Mucosa of stomach (tissue), 1 donor: ENCODE data around the gene ASAP2.
A peak's percentile ranks its signal among the peaks of the same experiment; 100 is the strongest.

Experiments
- H3K27me3 ChIP-seq: one replicate; pipeline ENCODE4 v1.7.0; 2013; ENCODE audit warnings: mild to moderate bottlenecking, low read length; ENCODE audit not compliant: control insufficient read depth, insufficient read depth
- H3K36me3 ChIP-seq: one replicate; pipeline ENCODE4 v1.7.0; 2013; ENCODE audit warnings: low read length; ENCODE audit not compliant: control insufficient read depth, insufficient read depth
- H3K4me1 ChIP-seq: one replicate; pipeline ENCODE4 v1.7.0; 2013; ENCODE audit warnings: mild to moderate bottlenecking, low read length; ENCODE audit not compliant: control insufficient read depth, insufficient read depth
- H3K4me3 ChIP-seq: one replicate; pipeline ENCODE4 v1.7.0; 2013; ENCODE audit warnings: low read length
- H3K9ac ChIP-seq: one replicate; pipeline ENCODE4 v1.7.0; 2013; ENCODE audit warnings: mild to moderate bottlenecking, low read length, moderate library complexity
- H3K9me3 ChIP-seq: one replicate; pipeline ENCODE4 v1.7.0; 2013; ENCODE audit warnings: mild to moderate bottlenecking, low read length, moderate library complexity; ENCODE audit not compliant: control insufficient read depth
- donor health status: Pancreatic carcinoma.

Gene ASAP2

DNA sequence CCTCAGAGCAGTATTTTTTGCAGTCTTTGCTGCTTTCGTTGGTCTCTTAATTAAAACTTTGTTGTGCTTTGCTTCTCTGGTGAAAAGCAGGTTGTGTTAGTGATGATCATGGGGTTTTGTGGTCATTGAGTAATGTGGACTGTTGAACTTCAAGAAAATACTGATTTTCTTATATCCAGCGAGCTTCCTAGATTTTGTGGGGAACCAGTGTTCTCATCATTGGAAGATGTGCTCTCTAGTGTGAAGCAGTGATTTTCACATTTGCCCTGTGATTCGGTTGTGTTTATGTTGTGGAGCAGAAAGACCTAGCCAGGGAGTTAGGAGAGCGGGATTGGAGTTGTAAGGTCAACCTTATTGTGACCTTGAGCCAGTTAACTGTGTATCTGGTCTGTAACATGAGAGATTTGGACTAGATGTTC lies 12.4 kb downstream of the ASAP2 start:
- Histone ChIP-seq H3K4me3 (no peak overlapping the region), H3K27me3 (no peaks in the 10 kb centered on the region), H3K9me3 (no peaks in the 10 kb centered on the region), H3K36me3 (peaks cover 6% of the 10 kb centered on the region), H3K9ac (no peak overlapping the region), H3K4me1 (peaks cover 38% of the 10 kb centered on the region)

DNA sequence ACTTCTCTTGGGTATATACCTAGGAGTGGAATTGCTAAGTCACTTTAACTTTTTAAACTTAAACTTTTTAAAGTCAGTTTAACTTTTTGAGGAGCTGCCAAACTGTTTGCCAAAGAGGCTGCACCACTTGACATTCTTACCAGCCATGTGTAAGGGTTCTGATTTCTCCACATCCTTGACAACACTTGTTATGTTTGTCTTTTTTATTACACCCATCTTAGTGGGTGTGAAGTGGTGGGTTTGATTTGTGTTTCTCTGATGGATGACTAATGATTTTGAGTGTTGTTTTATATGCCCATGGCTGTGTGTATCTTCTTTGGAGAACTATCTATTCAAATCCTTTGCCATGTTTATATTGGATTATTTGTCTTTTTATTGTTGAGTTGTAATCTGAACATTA lies 13.6 kb downstream of the ASAP2 start:
- no peak overlapping the region for H3K4me3 ChIP-seq
- H3K36me3 ChIP-seq = peaks cover 6% of the 10 kb centered on the region
- no peak overlapping the region for H3K9ac ChIP-seq
- no peaks in the 10 kb centered on the region for H3K9me3 ChIP-seq
- H3K27me3 ChIP-seq = no peaks in the 10 kb centered on the region
- peaks cover 31% of the 10 kb centered on the region for H3K4me1 ChIP-seq

DNA sequence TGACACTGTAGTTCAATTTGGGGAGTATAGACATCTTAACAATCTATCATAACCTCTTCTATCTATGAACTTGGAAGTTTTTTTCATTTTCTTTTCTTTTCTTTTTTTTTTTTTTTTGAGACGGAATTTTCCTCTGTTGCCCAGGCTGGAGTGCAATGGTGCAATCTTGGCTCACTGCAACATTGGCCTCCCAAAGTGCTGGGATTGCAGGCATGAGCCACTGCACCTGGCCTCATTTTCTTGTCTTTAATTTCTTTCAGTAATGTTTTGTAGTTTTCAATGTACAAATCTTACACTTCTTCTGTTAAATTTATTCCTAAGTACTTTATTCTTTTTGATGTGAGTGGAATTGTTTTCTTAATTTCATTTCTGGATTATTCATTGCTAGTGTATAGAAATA lies 14.6 kb downstream of the ASAP2 start:
- no peak overlapping the region for H3K4me3 ChIP-seq
- peaks cover 33% of the 10 kb centered on the region for H3K4me1 ChIP-seq
- no peaks in the 10 kb centered on the region for H3K27me3 ChIP-seq
- H3K9ac ChIP-seq = no peak overlapping the region
- no peaks in the 10 kb centered on the region for H3K9me3 ChIP-seq
- peaks cover 6% of the 10 kb centered on the region for H3K36me3 ChIP-seq

DNA sequence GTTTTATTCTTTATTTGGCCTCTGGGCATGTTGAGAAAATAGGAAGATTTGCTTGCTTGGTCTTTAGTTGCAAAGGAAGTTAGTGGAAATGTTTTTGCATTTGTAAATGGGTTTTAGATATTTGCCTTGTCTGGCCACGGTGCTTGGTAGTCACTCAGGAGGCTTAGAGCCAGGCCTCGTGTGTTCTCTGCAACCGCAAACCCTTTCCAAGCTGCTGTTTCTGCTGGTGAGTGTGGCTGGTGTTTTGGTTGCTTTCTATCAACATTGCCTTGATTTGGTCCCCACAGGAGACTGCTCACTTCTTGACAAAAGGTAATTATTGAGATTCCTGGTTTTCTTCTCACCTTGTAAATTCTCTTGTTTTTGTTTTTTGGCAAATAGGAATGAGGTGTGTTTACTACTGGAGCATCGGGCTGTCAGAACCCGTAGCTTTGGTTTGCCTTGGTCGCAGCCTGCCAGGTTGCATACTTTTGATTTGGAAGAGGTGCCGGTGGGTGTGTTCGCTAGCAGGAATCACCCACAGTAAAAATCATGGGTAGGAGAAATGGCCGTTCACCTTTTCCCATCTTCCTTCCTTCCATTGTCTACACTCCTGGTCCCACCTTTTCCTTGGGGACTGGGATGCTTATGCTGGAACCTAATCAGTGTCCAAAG lies 15.8 kb downstream of the ASAP2 start:
- Histone ChIP-seq H3K9ac (no peak overlapping the region), H3K9me3 (no peaks in the 10 kb centered on the region), H3K27me3 (no peaks in the 10 kb centered on the region), H3K4me3 (no peak overlapping the region), H3K36me3 (peaks cover 6% of the 10 kb centered on the region), H3K4me1 (peaks cover 34% of the 10 kb centered on the region)

DNA sequence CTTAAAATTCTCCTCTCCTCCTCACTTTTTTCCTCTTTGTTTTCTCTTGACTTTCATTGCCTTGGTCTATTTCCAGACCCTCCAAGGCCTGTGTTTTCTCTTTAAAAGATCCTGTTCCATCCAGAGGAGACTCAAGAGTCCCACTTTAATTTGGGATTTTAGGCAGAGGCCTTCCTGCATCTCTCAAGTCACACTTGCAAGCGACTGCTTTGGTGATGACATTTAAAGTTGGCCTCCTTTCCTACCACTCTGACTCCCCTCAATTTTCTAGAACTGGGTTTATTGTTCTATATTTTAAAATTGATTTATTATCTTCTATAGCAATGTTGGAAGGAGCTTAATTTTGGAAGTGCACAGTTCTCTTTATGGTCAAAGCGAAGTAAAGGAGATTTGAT lies 16.3 kb downstream of the ASAP2 start:
- Histone ChIP-seq H3K4me1 (peaks cover 34% of the 10 kb centered on the region), H3K9me3 (no peaks in the 10 kb centered on the region), H3K36me3 (peaks cover 5% of the 10 kb centered on the region), H3K9ac (no peak overlapping the region), H3K4me3 (no peak overlapping the region), H3K27me3 (no peaks in the 10 kb centered on the region)

DNA sequence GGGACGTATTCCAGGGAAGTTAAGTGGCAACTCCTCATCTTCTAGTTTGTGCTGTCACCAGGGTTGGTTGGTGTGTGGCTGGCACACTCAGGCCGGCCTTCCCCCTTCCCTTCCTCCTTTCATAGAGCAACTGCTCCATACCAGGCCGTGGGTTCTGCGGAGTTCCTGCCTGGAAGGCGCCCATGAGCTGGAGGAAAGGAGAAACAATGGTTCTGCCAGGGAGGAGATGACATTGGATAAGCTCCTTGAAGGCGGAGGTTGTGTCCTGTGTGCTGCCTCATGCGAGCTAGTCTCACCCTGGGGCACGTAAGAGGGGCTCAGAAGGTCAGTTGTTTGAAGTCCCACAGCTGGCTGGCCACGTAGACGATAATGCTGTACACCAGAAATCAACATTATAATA lies 19.2 kb downstream of the ASAP2 start:
- H3K9ac ChIP-seq = no peak overlapping the region
- H3K36me3 ChIP-seq = no peaks in the 10 kb centered on the region
- peaks cover 48% of the 10 kb centered on the region for H3K4me1 ChIP-seq
- no peak overlapping the region for H3K4me3 ChIP-seq
- no peaks in the 10 kb centered on the region for H3K9me3 ChIP-seq
- no peaks in the 10 kb centered on the region for H3K27me3 ChIP-seq

DNA sequence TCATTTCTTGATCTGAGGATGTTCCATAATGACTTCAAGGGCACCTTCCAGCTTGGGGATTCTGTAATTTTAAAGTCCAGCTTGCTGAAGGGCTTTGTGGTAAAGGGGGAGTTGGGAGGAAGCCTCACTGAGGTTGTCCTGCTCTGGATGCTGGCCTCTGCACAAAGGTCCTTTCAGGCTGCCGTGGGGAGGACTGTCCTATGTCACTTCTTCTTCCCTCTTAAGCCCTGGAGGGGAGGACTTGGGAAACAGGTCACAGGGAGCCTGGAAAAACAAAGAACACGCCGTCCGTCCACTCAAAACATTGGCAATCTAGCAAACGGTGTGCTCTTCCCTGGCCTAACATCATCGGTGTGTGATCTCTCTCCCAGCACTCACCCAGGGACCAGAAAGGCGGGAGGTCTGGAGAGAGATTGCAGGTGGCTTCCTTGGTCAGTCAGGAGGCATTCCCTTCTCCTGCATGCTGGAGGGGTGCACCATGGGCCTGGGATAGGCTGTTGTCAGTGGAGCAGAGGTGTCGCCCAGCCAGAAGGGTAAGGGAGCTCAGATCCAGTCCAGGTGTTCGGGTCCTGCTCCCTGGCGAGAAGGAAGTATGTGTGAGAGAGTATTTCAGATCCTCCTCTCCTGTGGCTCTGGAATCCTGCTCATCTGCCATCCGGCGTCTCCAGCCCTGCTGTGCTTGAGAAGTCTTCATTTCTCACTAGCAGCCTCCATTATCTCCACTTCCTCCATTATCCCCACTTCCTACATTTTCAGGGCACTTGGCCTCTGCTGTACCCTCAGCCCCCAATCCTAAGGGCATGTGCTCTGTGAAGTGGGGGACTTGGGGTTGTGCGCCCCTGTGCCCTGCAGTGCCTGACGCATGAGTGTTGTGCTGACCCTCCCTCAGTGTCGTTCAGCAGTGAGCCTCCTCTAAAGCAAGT lies 20.1 kb downstream of the ASAP2 start:
- H3K36me3 ChIP-seq = no peaks in the 10 kb centered on the region
- no peak overlapping the region for H3K4me3 ChIP-seq
- no peaks in the 10 kb centered on the region for H3K9me3 ChIP-seq
- no peaks in the 10 kb centered on the region for H3K27me3 ChIP-seq
- H3K9ac ChIP-seq = no peak overlapping the region
- H3K4me1 ChIP-seq = peaks cover 57% of the 10 kb centered on the region

DNA sequence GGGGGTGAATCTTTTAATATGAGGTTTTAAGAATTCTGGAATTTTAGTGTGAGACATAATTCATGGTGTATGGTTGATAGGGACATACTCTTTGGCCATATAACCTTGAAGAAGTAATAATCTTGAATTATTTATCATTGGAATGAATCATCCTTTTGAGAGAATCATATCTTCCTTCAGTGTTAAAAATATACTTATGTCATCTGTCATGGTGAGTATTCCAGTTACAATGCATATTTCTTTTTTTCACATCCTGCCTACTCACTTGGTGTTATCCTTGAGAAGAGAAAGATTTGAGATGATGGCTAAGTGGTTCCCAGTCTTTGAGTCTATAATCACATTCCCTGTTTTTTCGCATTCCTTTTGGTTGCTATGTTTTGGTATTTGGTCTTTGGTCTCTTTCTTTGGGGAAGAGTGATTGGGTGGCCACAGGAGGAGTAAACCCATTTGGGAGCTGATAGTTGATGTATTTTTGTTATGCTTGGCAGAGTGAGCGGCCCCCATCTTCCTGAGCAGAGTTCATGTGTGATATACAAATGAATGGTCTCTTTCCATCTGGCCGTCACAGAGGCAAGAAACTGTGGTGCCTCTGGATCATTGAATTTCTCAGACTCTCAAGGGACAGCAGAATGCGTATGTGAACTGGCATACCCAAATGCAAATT lies 21.6 kb downstream of the ASAP2 start:
- Histone ChIP-seq H3K27me3 (no peaks in the 10 kb centered on the region), H3K9ac (no peak overlapping the region), H3K36me3 (no peaks in the 10 kb centered on the region), H3K9me3 (no peaks in the 10 kb centered on the region), H3K4me1 (peaks cover 59% of the 10 kb centered on the region), H3K4me3 (no peak overlapping the region)

DNA sequence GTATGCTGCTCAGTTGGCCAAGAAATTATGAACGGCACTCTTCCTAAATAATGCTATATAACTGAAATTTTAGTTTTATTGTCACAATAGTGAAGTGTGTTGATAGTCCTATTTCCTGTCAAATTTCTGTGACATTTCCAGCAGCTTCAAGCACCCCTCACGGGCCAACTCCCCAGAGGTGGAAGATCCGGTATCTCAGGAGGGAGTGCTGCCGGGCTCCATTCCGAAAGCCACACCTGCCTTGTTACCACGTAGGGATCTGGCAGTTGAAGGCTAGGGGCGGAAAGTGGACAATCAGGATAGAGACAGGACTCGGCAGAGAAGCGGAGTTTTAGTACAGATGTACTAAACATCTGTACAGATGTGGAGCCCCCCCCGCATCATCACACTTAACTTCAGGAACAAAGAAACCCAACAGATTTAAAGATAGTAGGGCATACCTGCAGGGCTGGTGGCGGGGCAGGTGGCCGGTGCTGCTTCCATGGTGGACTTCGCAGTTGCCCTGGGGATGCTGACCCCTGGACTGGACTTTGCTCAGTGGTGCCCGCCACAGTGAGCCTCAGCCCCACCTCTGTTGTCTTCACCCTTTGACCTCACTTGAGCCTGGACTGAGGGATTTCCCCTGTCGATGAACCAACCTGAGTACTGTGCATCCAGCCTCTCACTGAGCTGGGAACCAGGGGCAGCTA lies 22.3 kb downstream of the ASAP2 start:
- Histone ChIP-seq H3K36me3 (no peaks in the 10 kb centered on the region), H3K9me3 (no peaks in the 10 kb centered on the region), H3K4me1 (peaks cover 59% of the 10 kb centered on the region), H3K9ac (no peak overlapping the region), H3K4me3 (no peak overlapping the region), H3K27me3 (no peaks in the 10 kb centered on the region)

DNA sequence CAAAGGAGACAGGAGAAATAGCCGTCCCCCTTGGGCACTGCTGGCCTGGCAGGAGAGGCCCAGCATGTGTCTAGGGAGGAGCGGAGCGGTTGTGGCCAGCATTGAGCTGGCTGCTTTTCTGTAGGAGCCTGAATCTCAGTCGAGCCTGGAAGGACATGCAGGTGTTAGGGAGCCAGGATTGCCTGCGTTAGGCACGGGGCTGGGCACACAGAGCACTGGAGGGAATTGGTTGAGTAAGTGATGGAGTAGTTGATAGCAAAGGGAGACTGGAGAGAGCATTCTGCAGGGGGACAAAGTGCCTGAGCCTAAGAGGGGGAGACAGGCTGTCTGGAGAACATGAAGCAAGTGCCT lies 22.8 kb downstream of the ASAP2 start:
- H3K9me3 ChIP-seq = no peaks in the 10 kb centered on the region
- no peaks in the 10 kb centered on the region for H3K36me3 ChIP-seq
- no peak overlapping the region for H3K9ac ChIP-seq
- no peaks in the 10 kb centered on the region for H3K27me3 ChIP-seq
- peaks cover 60% of the 10 kb centered on the region for H3K4me1 ChIP-seq
- no peak overlapping the region for H3K4me3 ChIP-seq

DNA sequence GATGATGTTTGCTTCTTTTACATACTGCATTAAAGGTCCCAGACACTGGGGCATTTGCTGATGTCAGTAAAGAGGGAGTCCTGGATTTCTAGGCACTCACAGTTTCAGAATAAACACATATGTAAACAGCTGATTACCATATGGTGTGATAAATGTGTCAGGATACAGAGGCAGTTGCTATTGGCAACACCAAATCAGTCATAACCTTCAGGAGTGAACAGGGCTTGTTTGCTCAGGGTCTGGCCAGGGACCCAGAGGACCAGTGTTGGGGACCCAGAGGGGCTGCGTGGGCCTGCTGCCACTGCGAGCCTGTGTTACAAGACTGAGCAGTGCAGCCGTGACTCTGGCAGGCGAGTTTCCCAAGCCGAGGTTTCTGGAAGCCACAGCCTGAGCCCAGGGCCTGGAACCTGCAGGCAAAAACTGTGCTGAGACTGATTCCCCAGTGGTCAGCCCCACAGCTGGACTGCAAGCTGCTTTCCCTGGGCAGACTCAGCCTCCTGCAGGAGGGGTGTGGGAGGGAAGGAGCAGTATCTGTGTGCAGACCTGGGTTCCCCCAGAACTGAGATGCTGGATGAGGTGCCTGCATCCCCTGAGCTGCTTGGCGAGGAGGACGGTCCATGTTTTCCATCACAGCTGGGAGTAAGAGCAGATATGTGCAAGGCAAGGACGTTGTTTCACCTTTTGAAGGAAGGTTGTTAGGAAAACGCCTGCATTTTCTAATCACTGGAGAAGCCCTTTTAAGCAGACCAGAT lies 23.6 kb downstream of the ASAP2 start:
- peak overlapping the region; percentile 22 for H3K9ac ChIP-seq
- H3K9me3 ChIP-seq = no peaks in the 10 kb centered on the region
- peaks cover 68% of the 10 kb centered on the region for H3K4me1 ChIP-seq
- H3K4me3 ChIP-seq = no peak overlapping the region
- no peaks in the 10 kb centered on the region for H3K27me3 ChIP-seq
- H3K36me3 ChIP-seq = no peaks in the 10 kb centered on the region
